Smooth muscle cell (in vitro differentiated cells): Measurements from ENCODE around the gene ZNF157. TPM values are rescaled to one million over a fixed set of nuclear protein-coding genes. Genes with fewer than 3 reads are reported as not detected.

Experiments used
- DNase-seq: peaks from one replicate; lab custom pipeline; 2025; ENCODE audit not compliant: unreplicated experiment; lab: John Stamatoyannopoulos, UW
- H2AFZ ChIP-seq: fragments of 200-600 bp; sonication (generic); 2 replicates; pipeline ENCODE4 v1.6.0; 2016; ENCODE audit warnings: antibody characterized with exemption, low read depth, mild to moderate bottlenecking
- H3F3A ChIP-seq: fragments of 200-600 bp; sonication (generic); 2 replicates; pipeline ENCODE4 v1.6.0; 2017; ENCODE audit warnings: antibody characterized with exemption, low read depth
- H3K27ac ChIP-seq: fragments of 200-600 bp; sonication (generic); 2 replicates; pipeline ENCODE4 v1.5.1; 2016; ENCODE audit warnings: low read depth, mild to moderate bottlenecking
- H3K27me3 ChIP-seq: fragments of 200-600 bp; sonication (generic); 2 replicates; pipeline ENCODE4 v1.6.1; 2016; ENCODE audit warnings: low read depth, mild to moderate bottlenecking
- H3K36me3 ChIP-seq: fragments of 200-600 bp; sonication (generic); 2 replicates; pipeline ENCODE4 v1.5.1; 2016; ENCODE audit warnings: low read depth
- H3K4me1 ChIP-seq: fragments of 200-600 bp; sonication (generic); 2 replicates; pipeline ENCODE4 v1.5.1; 2016; ENCODE audit warnings: low read depth
- H3K4me2 ChIP-seq: fragments of 200-600 bp; sonication (generic); 2 replicates; pipeline ENCODE4 v1.6.0; 2016; ENCODE audit warnings: mild to moderate bottlenecking
- H3K4me3 ChIP-seq: fragments of 200-600 bp; sonication (generic); 2 replicates; pipeline ENCODE4 v1.5.1; 2016; ENCODE audit warnings: mild to moderate bottlenecking
- H3K79me2 ChIP-seq: fragments of 200-600 bp; sonication (generic); 2 replicates; pipeline ENCODE4 v1.6.0; 2016; ENCODE audit warnings: low read depth, mild to moderate bottlenecking
- H3K9ac ChIP-seq: fragments of 200-600 bp; sonication (generic); 2 replicates; pipeline ENCODE4 v1.6.0; 2016; ENCODE audit warnings: low read depth
- H3K9me3 ChIP-seq: fragments of 200-600 bp; sonication (generic); replicated peaks from 2 replicates; pipeline ENCODE4 v1.5.1; 2016; ENCODE audit warnings: low read depth
- H4K20me1 ChIP-seq: fragments of 200-600 bp; sonication (generic); 2 replicates; pipeline ENCODE4 v1.6.0; 2016; ENCODE audit warnings: low read depth
- WGBS: methylation state at CpG from one replicate; pipeline ENCODE4 v1.1.7; 2016; ENCODE audit warnings: low lambda C conversion rate; 5-methylcytosine and 5-hydroxymethylcytosine counted together
- polyA plus RNA-seq: library from polyadenylated mRNA; unstranded; fragments of >200 nt; fragmentation: Nextera tagmentation; extraction: Ambion mirVana; gene quantifications from 2 replicates; pipeline ENCODE4 v1.2.1, GENCODE V29; 2016
- total RNA-seq: library from RNA; depleted of rRNA; stranded (reverse); fragments of >200 nt; gene quantifications from 2 replicates; pipeline ENCODE4 v1.2.3, GENCODE V29; 2014
- TF ChIP-seq, protein P1 (sequence below): fragments of 200-600 bp; sonication (generic); IDR thresholded peaks from 2 replicates; pipeline ENCODE4 v1.5.1; 2017; ENCODE audit warnings: borderline replicate concordance, mild to moderate bottlenecking, antibody characterized with exemption; ENCODE audit not compliant: insufficient read depth, poor library complexity, severe bottlenecking

ZNF157 gene
- total and polyA plus RNA-seq, 2 experiments from 2014 or later: not detected

GRCh38 chrX:47413179-47413594 is 42.8 kb downstream of the ZNF157 start:
- no peak overlapping the region for H3K9ac ChIP-seq
- no peak overlapping the region for H3K4me3 ChIP-seq
- no peaks in the 10 kb centered on the region for H3K79me2 ChIP-seq
- H3F3A ChIP-seq: no peaks in the 10 kb centered on the region
- no peak for DNase-seq
- H3K27ac ChIP-seq: no peak overlapping the region
- TF ChIP-seq, protein P1, sequence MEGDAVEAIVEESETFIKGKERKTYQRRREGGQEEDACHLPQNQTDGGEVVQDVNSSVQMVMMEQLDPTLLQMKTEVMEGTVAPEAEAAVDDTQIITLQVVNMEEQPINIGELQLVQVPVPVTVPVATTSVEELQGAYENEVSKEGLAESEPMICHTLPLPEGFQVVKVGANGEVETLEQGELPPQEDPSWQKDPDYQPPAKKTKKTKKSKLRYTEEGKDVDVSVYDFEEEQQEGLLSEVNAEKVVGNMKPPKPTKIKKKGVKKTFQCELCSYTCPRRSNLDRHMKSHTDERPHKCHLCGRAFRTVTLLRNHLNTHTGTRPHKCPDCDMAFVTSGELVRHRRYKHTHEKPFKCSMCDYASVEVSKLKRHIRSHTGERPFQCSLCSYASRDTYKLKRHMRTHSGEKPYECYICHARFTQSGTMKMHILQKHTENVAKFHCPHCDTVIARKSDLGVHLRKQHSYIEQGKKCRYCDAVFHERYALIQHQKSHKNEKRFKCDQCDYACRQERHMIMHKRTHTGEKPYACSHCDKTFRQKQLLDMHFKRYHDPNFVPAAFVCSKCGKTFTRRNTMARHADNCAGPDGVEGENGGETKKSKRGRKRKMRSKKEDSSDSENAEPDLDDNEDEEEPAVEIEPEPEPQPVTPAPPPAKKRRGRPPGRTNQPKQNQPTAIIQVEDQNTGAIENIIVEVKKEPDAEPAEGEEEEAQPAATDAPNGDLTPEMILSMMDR: no peak
- H3K27me3 ChIP-seq: no peaks in the 10 kb centered on the region
- H3K9me3 ChIP-seq: peaks cover 19% of the 10 kb centered on the region
- H4K20me1 ChIP-seq: no peaks in the 10 kb centered on the region
- no peaks in the 10 kb centered on the region for H3K4me1 ChIP-seq
- no peak overlapping the region for H2AFZ ChIP-seq
- WGBS: 84% methylated on average over 8 of the region's 8 CpGs
- H3K36me3 ChIP-seq: no peaks in the 10 kb centered on the region
- no peak overlapping the region for H3K4me2 ChIP-seq

GRCh38 chrX:47420265-47420664 is 49.9 kb downstream of the ZNF157 start:
- WGBS: 68% methylated on average over 4 of the region's 4 CpGs
- TF ChIP-seq, protein P1: no peak
- no peak for DNase-seq
- Histone ChIP-seq H3K27me3 (no peaks in the 10 kb centered on the region), H3K4me2 (no peak overlapping the region), H3K79me2 (no peaks in the 10 kb centered on the region), H3K4me3 (no peak overlapping the region), H3F3A (no peaks in the 10 kb centered on the region), H3K36me3 (no peaks in the 10 kb centered on the region), H4K20me1 (no peaks in the 10 kb centered on the region), H3K9me3 (no peaks in the 10 kb centered on the region), H3K4me1 (no peaks in the 10 kb centered on the region), H3K9ac (no peak overlapping the region), H3K27ac (no peak overlapping the region), H2AFZ (no peak overlapping the region)

DNA sequence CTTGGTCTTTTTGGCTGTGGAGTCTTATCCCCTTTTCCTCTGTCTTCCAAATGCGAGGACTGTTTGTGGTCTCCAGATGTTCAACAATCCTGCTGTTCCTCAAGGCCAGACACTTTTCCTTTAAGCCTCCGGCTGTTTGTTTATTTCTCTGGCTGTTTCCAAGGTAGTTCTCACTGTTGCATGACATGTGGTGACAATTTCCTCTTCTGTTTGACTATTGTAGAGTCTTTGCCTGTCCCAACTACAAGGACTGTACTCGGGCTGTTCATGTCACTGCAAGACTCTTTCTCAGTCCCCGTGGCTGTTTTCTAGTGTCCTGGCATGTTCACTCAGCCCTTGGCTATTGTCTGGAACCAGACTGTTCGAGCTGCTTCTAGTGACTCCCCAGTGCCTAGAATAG is 50.6 kb downstream of the ZNF157 start:
- no peak for DNase-seq
- Histone ChIP-seq H2AFZ (no peak overlapping the region), H3K27me3 (no peaks in the 10 kb centered on the region), H3K4me2 (no peak overlapping the region), H3K27ac (no peak overlapping the region), H3K36me3 (no peaks in the 10 kb centered on the region), H3K4me1 (no peaks in the 10 kb centered on the region), H3K4me3 (no peak overlapping the region), H3K79me2 (no peaks in the 10 kb centered on the region), H3K9me3 (no peaks in the 10 kb centered on the region), H3F3A (no peaks in the 10 kb centered on the region), H4K20me1 (no peaks in the 10 kb centered on the region), H3K9ac (no peak overlapping the region)
- 63% methylated on average over 5 of the region's 5 CpGs for WGBS
- TF ChIP-seq, protein P1: no peak

- Histone ChIP-seq H2AFZ (no peak overlapping the region), H3K9ac (no peak overlapping the region), H3K79me2 (no peaks in the 10 kb centered on the region), H3K27ac (no peak overlapping the region), H4K20me1 (no peaks in the 10 kb centered on the region), H3K4me2 (no peak overlapping the region), H3K4me3 (no peak overlapping the region), H3K27me3 (no peaks in the 10 kb centered on the region), H3F3A (no peaks in the 10 kb centered on the region), H3K9me3 (no peaks in the 10 kb centered on the region), H3K4me1 (no peaks in the 10 kb centered on the region), H3K36me3 (no peaks in the 10 kb centered on the region)
- TF ChIP-seq, protein P1: no peak
- 63% methylated on average over 2 of the region's 2 CpGs for WGBS
- no peak for DNase-seq
These were observed 52.1 kb downstream of the ZNF157 start for GRCh38 chrX:47422444-47422843.
